Mucosa of descending colon (tissue), 3 donors: ENCODE measurements around the gene LYST. TPM values are rescaled to one million over a fixed set of nuclear protein-coding genes. Genes with fewer than 3 reads are reported as not detected.

Experiments
- ATAC-seq: fragments of 200-7000 bp; cut with Tn5 transposase; one replicate; pipeline ENCODE4 v1.9.1; 2020; ENCODE audit warnings: mild to moderate bottlenecking, moderate library complexity
- DNase-seq, 3 donors: peaks; one replicate each; pipeline ENCODE4 v3.0.0-alpha.2; 2020
- H3K36me3 ChIP-seq: fragments of 200-600 bp; one replicate; pipeline ENCODE4 v1.8.0; 2021; ENCODE audit warnings: low read depth, mild to moderate bottlenecking
- H3K4me1 ChIP-seq: fragments of 200-600 bp; one replicate; pipeline ENCODE4 v1.8.0; 2021; ENCODE audit warnings: low read depth, mild to moderate bottlenecking
- H3K4me3 ChIP-seq: fragments of 200-600 bp; one replicate; pipeline ENCODE4 v1.8.0; 2021; ENCODE audit warnings: mild to moderate bottlenecking
- H3K9me3 ChIP-seq: fragments of 200-600 bp; one replicate; pipeline ENCODE4 v1.8.0; 2021; ENCODE audit warnings: mild to moderate bottlenecking
- CTCF ChIP-seq: fragments of 200-600 bp; IDR thresholded peaks from one replicate; pipeline ENCODE4 v1.8.0; 2022; ENCODE audit warnings: antibody characterized with exemption, mild to moderate bottlenecking
- intact Hi-C, 2 donors: fragments of 100-400 bp; cut with DNase I in 1 of 2; cut with micrococcal nuclease in 1 of 2; formaldehyde crosslinking; loops; one replicate each; pipeline versions ENCODE4 v1.11.0 to v1.11.1; 2022; cut with DNase I, micrococcal nuclease
- total RNA-seq, 3 donors: library from RNA; stranded (reverse); fragmentation: NEBNext Ultra II Directional in 2 of 3; extraction: Animal tissue kit (Norgen Biotek cat#: 25700) in 2 of 3; gene quantifications; one replicate each; pipeline versions ENCODE4 v1.2.1 to v1.2.4, GENCODE V29; 2021 to 2023
- donor health status: DM: no; HTN: no; CAD: no; lungs with moderate emphysema.
- donor health status: DM: no; HTN: no; CAD: no.
- donor health status: DM: no; HTN: yes; CAD: no.

Gene LYST
- total RNA-seq, 3 donors from 2014 or later = 24.0 to 32.3 (median 26.7) TPM

- DNase-seq (no peak), ATAC-seq (no peak)
- intact Hi-C loops = loop anchor here in 1 of 2 donors (10.0 kb wide), 1 partner anchor 268 kb away; no protein-coding TSS in a partner anchor
- Histone ChIP-seq H3K4me1 (no peaks in the 10 kb centered on the region), H3K9me3 (no peaks in the 10 kb centered on the region), H3K36me3 (no peaks in the 10 kb centered on the region), H3K4me3 (no peak overlapping the region)
- no peak for TF ChIP-seq CTCF
Observed at GRCh38 chr1:235782601-235783000, 84.1 kb downstream of the LYST start.

- TF ChIP-seq CTCF = no peak
- intact Hi-C loops = loop anchor here in 1 of 2 donors (10.0 kb wide), 1 partner anchor 267 kb away; no protein-coding TSS in a partner anchor
- Histone ChIP-seq H3K9me3 (no peaks in the 10 kb centered on the region), H3K4me3 (no peak overlapping the region), H3K4me1 (no peaks in the 10 kb centered on the region), H3K36me3 (no peaks in the 10 kb centered on the region)
- DNase-seq (no peak), ATAC-seq (no peak)
Observed at GRCh38 chr1:235781807-235782206, 84.9 kb downstream of the LYST start.

GRCh38 chr1:235779770-235780169 is 86.9 kb downstream of the LYST start:
- TF ChIP-seq CTCF = no peak
- DNase-seq (no peak), ATAC-seq (no peak)
- H3K9me3 ChIP-seq = no peaks in the 10 kb centered on the region
- H3K4me1 ChIP-seq = no peaks in the 10 kb centered on the region
- no peaks in the 10 kb centered on the region for H3K36me3 ChIP-seq
- H3K4me3 ChIP-seq = no peak overlapping the region
- intact Hi-C loops = loop anchor here in 1 of 2 donors (10.0 kb wide), 1 partner anchor 265 kb away; no protein-coding TSS in a partner anchor

GRCh38 chr1:235776396-235776795 is 90.3 kb downstream of the LYST start:
- ATAC-seq = no peak
- Histone ChIP-seq H3K36me3 (no peaks in the 10 kb centered on the region), H3K4me1 (no peaks in the 10 kb centered on the region), H3K4me3 (no peak overlapping the region), H3K9me3 (no peaks in the 10 kb centered on the region)
- DNase-seq = no peak
- no peak for TF ChIP-seq CTCF
- intact Hi-C loops = no loop called here

- intact Hi-C loops = no loop called here
- no peak for TF ChIP-seq CTCF
- ATAC-seq (no peak), DNase-seq (no peak)
- no peaks in the 10 kb centered on the region for H3K9me3 ChIP-seq
- H3K36me3 ChIP-seq = no peaks in the 10 kb centered on the region
- H3K4me3 ChIP-seq = no peak overlapping the region
- no peaks in the 10 kb centered on the region for H3K4me1 ChIP-seq
Observed at GRCh38 chr1:235775246-235775860, 91.4 kb downstream of the LYST start.
